ENCODE results near the gene GPC3.

- TF ChIP-seq CTCF (conservative IDR thresholded peaks at IDR 0.05) = no peak
- TF ChIP-seq EZH2 (IDR thresholded peaks at IDR 0.05; ENCODE audit: low read depth) = no peak
These were observed 376.2 kb downstream of the GPC3 start for GRCh38 chrX:133609166-133609565.
